Peyer's patch (tissue), 4 donors: ENCODE data around the gene ETV6.

Experiments
- POLR2A ChIP-seq, 2 donors: fragments of 450-650 bp; IDR thresholded peaks; one replicate each; pipeline ENCODE4 v1.5.1; 2017; ENCODE audit warnings: antibody characterized with exemption in 2 of 2, mild to moderate bottlenecking in 2 of 2, moderate library complexity in 2 of 2
- TF ChIP-seq, protein P1 (sequence below), 6 experiments: fragments of 450-650 bp in 4 of 6; fragments of 200-600 bp in 2 of 6; sonication (generic) in 1 of 6; IDR thresholded peaks; one replicate each; pipeline ENCODE4 v1.5.1; 2017 to 2019; ENCODE audit warnings: antibody characterized with exemption in 6 of 6, mild to moderate bottlenecking in 3 of 6, moderate library complexity in 1 of 6

GRCh38 chr12:11663130-11663529, 13.7 kb downstream of the ETV6 start:
- TF ChIP-seq, protein P1, sequence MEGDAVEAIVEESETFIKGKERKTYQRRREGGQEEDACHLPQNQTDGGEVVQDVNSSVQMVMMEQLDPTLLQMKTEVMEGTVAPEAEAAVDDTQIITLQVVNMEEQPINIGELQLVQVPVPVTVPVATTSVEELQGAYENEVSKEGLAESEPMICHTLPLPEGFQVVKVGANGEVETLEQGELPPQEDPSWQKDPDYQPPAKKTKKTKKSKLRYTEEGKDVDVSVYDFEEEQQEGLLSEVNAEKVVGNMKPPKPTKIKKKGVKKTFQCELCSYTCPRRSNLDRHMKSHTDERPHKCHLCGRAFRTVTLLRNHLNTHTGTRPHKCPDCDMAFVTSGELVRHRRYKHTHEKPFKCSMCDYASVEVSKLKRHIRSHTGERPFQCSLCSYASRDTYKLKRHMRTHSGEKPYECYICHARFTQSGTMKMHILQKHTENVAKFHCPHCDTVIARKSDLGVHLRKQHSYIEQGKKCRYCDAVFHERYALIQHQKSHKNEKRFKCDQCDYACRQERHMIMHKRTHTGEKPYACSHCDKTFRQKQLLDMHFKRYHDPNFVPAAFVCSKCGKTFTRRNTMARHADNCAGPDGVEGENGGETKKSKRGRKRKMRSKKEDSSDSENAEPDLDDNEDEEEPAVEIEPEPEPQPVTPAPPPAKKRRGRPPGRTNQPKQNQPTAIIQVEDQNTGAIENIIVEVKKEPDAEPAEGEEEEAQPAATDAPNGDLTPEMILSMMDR (IDR thresholded peaks at IDR 0.05), result no peak
- TF ChIP-seq POLR2A (IDR thresholded peaks at IDR 0.05), result no peak
